Tibial nerve (tissue), 4 donors: ENCODE measurements around the gene RREB1. TPM values are rescaled to one million over a fixed set of nuclear protein-coding genes. Genes with fewer than 3 reads are reported as not detected.
A peak's percentile ranks its signal among the peaks of the same experiment; 100 is the strongest.
"Not testable (repeated sequence)": the region's sequence is repeated elsewhere in the genome, so short reads cannot be mapped to it uniquely, and the experiment has no call there.

Experiments used
- DNase-seq, 2 donors: peaks; one replicate each; pipeline ENCODE4 v3.0.0-alpha.2; 2019; ENCODE audit warnings: low spot score in 2 of 2
- H3K27ac ChIP-seq, 4 donors: fragments of 200-600 bp; sonication (generic) in 3 of 4; one replicate each; pipeline ENCODE4 v1.5.1; 2017 to 2019; ENCODE audit warnings: mild to moderate bottlenecking in 1 of 4
- H3K27me3 ChIP-seq, 2 donors: fragments of 200-600 bp; sonication (generic) in 1 of 2; one replicate each; pipeline versions ENCODE4 v1.5.1 to v1.6.0; 2017 to 2019
- H3K36me3 ChIP-seq, 3 donors: fragments of 200-600 bp; sonication (generic); one replicate each; pipeline ENCODE4 v1.5.1; 2018 to 2019
- H3K4me1 ChIP-seq, 4 donors: fragments of 200-600 bp; sonication (generic) in 3 of 4; one replicate each; pipeline ENCODE4 v1.5.1; 2017 to 2019
- H3K4me3 ChIP-seq, 4 donors: fragments of 200-600 bp; sonication (generic) in 3 of 4; one replicate each; pipeline ENCODE4 v1.5.1; 2017 to 2019; ENCODE audit warnings: mild to moderate bottlenecking in 1 of 4, moderate library complexity in 1 of 4
- H3K9me3 ChIP-seq, 4 donors: fragments of 200-600 bp; sonication (generic) in 3 of 4; one replicate each; pipeline ENCODE4 v1.5.1; 2017 to 2019
- CTCF ChIP-seq, 5 experiments: fragments of 200-600 bp in 3 of 5; fragments of 450-650 bp in 2 of 5; sonication (generic) in 3 of 5; IDR thresholded peaks; one replicate each; pipeline ENCODE4 v1.5.1; 2016 to 2019; ENCODE audit warnings: antibody characterized with exemption in 5 of 5, mild to moderate bottlenecking in 3 of 5, moderate library complexity in 2 of 5
- EP300 ChIP-seq, 2 donors: sonication (generic); formaldehyde crosslinking; IDR thresholded peaks; one replicate each; pipeline ENCODE4 v1.6.1; 2017; ENCODE audit warnings: antibody characterized with exemption in 2 of 2, mild to moderate bottlenecking in 1 of 2
- POLR2A ChIP-seq, 2 donors: fragments of 450-650 bp; IDR thresholded peaks; one replicate each; pipeline ENCODE4 v1.6.1; 2017; ENCODE audit warnings: antibody characterized with exemption in 2 of 2, mild to moderate bottlenecking in 2 of 2, moderate library complexity in 2 of 2
- WGBS, 2 donors: methylation state at CpG; one replicate each; pipeline ENCODE4 v1.1.5; 2018; 5-methylcytosine and 5-hydroxymethylcytosine counted together
- total RNA-seq, 4 donors: library from RNA; depleted of rRNA; stranded (reverse); fragments of >200 nt; gene quantifications; one replicate each; pipeline ENCODE4 v1.1.0, GENCODE V29; 2016

Gene RREB1
- total RNA-seq, 4 donors from 2014 or later, result 32.3 to 61.5 (median 36.3) TPM

GRCh38 chr6:7156643-7157278 is 49.0 kb downstream of the RREB1 start:
- 62 to 74% methylated on average over 11 of the region's 11 CpGs for WGBS, 2 donors
- DNase-seq, result no peak
- no peaks in the 10 kb centered on the region for H3K27me3 ChIP-seq
- no peaks in the 10 kb centered on the region for H3K36me3 ChIP-seq
- H3K4me3 ChIP-seq, result no peak overlapping the region
- no peaks in the 10 kb centered on the region for H3K9me3 ChIP-seq
- TF ChIP-seq POLR2A (IDR thresholded peaks at IDR 0.05) (no peak), EP300 (IDR thresholded peaks at IDR 0.05) (no peak), CTCF (IDR thresholded peaks at IDR 0.05) (no peak)
- peaks cover 0 to 80% (median 23%) of the 10 kb centered on the region in 4 donors for H3K4me1 ChIP-seq
- peak overlapping the region in 1 of 4 donors; percentile 17 for H3K27ac ChIP-seq

- not testable (repeated sequence) for H3K27me3 ChIP-seq, H3K36me3 ChIP-seq, DNase-seq, H3K4me3 ChIP-seq, H3K27ac ChIP-seq, H3K9me3 ChIP-seq
- peaks cover 0 to 80% (median 21%) of the 10 kb centered on the region in 4 donors for H3K4me1 ChIP-seq
- WGBS, 2 donors, result 94 to 99% methylated on average over 7 of the region's 7 CpGs
These were observed 49.5 kb downstream of the RREB1 start for GRCh38 chr6:7157307-7157706.

- Histone ChIP-seq H3K27me3 (no peaks in the 10 kb centered on the region), H3K4me3 (no peak overlapping the region), H3K27ac (no peak overlapping the region), H3K36me3 (no peaks in the 10 kb centered on the region), H3K9me3 (no peaks in the 10 kb centered on the region), H3K4me1 (peaks cover 0 to 78% (median 19%) of the 10 kb centered on the region in 4 donors)
- TF ChIP-seq CTCF (IDR thresholded peaks at IDR 0.05) (no peak), EP300 (IDR thresholded peaks at IDR 0.05) (no peak), POLR2A (IDR thresholded peaks at IDR 0.05) (no peak)
- 64 to 70% methylated on average over 6 of the region's 6 CpGs for WGBS, 2 donors
- no peak for DNase-seq
These were observed 50.2 kb downstream of the RREB1 start for GRCh38 chr6:7157752-7158616.

- Histone ChIP-seq H3K4me1 (peaks cover 0 to 76% (median 27%) of the 10 kb centered on the region in 4 donors), H3K27me3 (no peaks in the 10 kb centered on the region), H3K9me3 (no peaks in the 10 kb centered on the region), H3K4me3 (no peak overlapping the region), H3K36me3 (no peaks in the 10 kb centered on the region), H3K27ac (no peak overlapping the region)
- no peak for TF ChIP-seq EP300 (IDR thresholded peaks at IDR 0.05)
- no peak for TF ChIP-seq CTCF (IDR thresholded peaks at IDR 0.05)
- no peak for TF ChIP-seq POLR2A (IDR thresholded peaks at IDR 0.05)
- WGBS, 2 donors, result 86 to 88% methylated on average over 4 of the region's 4 CpGs
- no peak for DNase-seq
These were observed 52.2 kb downstream of the RREB1 start for GRCh38 chr6:7159790-7160525.

- Histone ChIP-seq H3K4me1 (peaks cover 0 to 76% (median 34%) of the 10 kb centered on the region in 4 donors), H3K27ac (no peak overlapping the region)
- TF ChIP-seq CTCF (IDR thresholded peaks at IDR 0.05), result no peak
- no peak for TF ChIP-seq POLR2A (IDR thresholded peaks at IDR 0.05)
- no peak for TF ChIP-seq EP300 (IDR thresholded peaks at IDR 0.05)
These were observed 53.5 kb downstream of the RREB1 start for GRCh38 chr6:7161253-7161623.

More at GRCh38 chr6:7161253-7161623, 53.5 kb downstream of the RREB1 start:
- DNase-seq, result no peak
- no peaks in the 10 kb centered on the region for H3K9me3 ChIP-seq
- no peaks in the 10 kb centered on the region for H3K27me3 ChIP-seq
- no peak overlapping the region for H3K4me3 ChIP-seq
- H3K36me3 ChIP-seq, result no peaks in the 10 kb centered on the region
